Astrocyte of the spinal cord (primary cell): Measurements from ENCODE around the gene ZSCAN5B.

Source experiments
- DNase-seq: peaks from one replicate; pipeline ENCODE4 v3.0.0; 2011; ENCODE audit warnings: low read depth, low spot score
- H3K4me3 ChIP-seq: 2 replicates; pipeline ENCODE4 v1.5.1; 2011; ENCODE audit warnings: low read depth, mild to moderate bottlenecking, low read length, moderate library complexity
- in situ Hi-C: cut with HindIII; loops from 2 replicates; pipeline ENCODE4 v1.10.0; 2017; ENCODE audit warnings: low sequenced_read_pairs
- TF ChIP-seq, protein P1 (sequence below): IDR thresholded peaks from 2 replicates; pipeline ENCODE4 v1.5.1; 2012; ENCODE audit warnings: low read depth, mild to moderate bottlenecking, low read length, inconsistent platforms

Gene ZSCAN5B

DNA sequence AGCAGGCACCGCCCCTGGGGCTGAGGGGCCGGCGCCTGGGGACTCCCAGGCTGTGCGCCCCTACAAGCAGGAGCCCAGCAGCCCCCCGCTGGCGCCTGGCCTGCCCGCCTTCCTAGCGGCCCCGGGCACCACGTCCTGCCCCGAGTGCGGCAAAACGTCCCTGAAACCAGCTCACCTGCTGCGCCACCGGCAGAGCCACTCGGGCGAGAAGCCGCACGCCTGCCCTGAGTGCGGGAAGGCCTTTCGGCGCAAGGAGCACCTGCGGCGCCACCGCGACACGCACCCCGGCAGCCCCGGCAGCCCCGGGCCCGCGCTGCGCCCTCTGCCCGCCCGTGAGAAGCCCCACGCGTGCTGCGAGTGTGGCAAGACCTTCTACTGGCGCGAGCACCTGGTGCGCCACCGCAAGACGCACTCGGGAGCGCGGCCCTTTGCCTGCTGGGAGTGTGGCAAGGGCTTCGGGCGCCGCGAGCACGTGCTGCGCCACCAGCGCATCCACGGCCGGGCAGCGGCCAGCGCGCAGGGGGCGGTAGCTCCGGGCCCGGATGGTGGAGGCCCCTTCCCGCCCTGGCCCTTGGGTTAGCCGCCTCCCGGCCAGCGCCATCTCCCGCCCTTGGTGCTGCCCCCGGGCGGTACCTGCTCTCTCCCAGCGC lies 37.8 kb downstream of the ZSCAN5B start:
- in situ Hi-C loops = no loop called here
- TF ChIP-seq, protein P1, sequence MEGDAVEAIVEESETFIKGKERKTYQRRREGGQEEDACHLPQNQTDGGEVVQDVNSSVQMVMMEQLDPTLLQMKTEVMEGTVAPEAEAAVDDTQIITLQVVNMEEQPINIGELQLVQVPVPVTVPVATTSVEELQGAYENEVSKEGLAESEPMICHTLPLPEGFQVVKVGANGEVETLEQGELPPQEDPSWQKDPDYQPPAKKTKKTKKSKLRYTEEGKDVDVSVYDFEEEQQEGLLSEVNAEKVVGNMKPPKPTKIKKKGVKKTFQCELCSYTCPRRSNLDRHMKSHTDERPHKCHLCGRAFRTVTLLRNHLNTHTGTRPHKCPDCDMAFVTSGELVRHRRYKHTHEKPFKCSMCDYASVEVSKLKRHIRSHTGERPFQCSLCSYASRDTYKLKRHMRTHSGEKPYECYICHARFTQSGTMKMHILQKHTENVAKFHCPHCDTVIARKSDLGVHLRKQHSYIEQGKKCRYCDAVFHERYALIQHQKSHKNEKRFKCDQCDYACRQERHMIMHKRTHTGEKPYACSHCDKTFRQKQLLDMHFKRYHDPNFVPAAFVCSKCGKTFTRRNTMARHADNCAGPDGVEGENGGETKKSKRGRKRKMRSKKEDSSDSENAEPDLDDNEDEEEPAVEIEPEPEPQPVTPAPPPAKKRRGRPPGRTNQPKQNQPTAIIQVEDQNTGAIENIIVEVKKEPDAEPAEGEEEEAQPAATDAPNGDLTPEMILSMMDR = no peak
- DNase-seq = no peak
- no peak overlapping the region for H3K4me3 ChIP-seq

DNA sequence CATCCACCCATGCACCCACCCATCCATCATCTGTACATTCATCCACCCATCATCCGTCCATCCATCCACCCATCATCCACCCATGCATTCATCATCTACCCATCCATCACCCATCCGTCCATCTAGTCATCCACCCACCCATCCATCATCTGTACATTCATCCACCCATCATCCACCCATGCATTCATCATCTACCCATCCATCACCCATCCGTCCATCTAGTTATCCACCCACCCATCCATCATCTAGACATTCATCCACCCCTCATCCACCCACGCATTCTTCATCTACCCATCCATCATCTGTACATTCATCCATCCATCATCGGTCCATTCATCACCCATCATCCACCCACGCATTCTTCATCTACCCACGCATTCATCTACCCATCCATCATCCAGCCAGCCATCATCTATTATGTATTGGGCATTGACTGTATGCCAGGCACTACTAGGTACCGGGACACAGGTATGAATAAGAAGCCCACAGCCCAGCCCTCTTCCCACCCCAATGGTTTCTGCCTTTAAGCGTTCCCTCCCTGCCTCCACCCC lies 38.5 kb downstream of the ZSCAN5B start:
- in situ Hi-C loops = no loop called here
- TF ChIP-seq, protein P1 = no peak
- DNase-seq = no peak
- H3K4me3 ChIP-seq = no peak overlapping the region

DNA sequence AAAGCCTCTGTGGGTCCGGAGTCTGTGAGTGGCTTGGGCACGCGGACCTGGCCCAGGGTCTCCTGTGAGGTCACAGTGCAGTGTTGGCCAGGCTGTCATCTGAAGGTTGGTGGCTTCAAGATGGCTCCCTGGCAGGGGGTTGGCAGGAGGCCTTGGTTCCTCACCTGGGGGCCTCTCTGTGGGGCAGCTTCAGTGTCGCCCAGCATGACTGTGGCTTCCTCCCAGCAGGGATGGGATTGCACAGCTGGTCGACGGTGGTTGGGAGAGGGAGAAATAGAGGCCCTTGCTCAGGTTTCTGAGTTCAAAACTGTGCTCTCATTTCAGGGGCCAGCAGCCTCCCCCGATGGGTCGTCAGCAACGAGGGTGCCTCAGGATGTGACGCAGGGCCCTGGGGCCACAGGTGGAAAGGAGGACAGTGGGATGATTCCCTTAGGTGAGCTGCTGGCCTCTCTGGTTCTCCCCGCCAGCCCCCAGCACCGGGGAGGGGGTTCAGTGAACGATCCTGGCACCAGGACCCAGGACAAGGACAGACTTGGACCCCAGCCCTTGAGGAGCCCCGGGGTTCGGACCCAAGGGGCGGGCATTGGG lies 39.3 kb downstream of the ZSCAN5B start:
- TF ChIP-seq, protein P1 = no peak

DNA sequence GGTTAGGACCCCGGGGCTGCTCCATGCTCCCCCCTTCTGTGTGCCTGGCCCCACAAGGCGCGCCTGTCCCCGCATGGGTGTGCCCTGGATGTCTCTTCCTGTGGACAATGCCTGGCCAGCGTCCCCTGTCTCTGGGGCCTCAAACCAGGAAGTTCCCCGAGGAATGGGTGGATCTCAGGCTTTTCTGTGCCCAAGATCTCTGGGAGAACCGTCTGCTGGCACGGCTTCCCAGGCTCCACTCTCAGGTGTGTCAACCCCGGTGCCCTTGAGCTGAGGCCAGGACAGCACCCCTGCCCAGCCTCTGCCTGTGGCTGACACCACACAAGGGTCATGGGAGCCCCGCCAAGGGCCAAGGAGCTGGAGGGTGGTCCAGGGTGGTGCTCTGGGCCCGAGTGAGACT lies 40.8 kb downstream of the ZSCAN5B start:
- no peak overlapping the region for H3K4me3 ChIP-seq
- in situ Hi-C loops = no loop called here
- TF ChIP-seq, protein P1 = no peak
- DNase-seq = no peak

More for the DNA sequence above, 39.3 kb downstream of the ZSCAN5B start:
- DNase-seq = no peak
- in situ Hi-C loops = no loop called here
- H3K4me3 ChIP-seq = no peak overlapping the region

DNA sequence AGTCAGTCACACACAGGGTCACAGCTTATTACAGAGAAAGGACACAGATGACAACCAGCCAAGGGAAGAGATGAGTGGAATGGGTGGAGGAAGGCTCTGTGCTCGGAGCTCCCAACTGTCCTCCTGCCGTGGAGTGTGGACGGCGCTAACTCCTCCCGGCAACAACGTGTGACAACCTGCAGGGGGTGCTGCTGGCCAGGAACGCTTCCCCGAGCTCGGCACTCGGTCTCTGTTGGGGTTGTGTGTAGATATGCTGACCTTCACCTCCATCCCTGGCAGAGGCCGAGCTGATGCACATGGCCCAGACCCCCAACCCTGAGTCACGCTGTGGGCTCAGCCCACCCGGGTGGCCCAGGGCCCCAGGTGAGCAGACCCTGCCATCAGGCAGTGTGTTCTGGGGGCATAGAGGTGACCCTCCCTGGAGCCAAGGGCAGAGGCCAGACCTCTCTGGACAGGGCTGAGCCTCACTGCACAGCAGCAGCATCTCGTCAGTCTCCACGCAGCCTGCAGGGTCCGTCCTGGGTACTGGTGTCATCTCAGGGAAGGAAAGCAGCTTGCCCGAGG lies 42.4 kb downstream of the ZSCAN5B start:
- in situ Hi-C loops = no loop called here
- no peak overlapping the region for H3K4me3 ChIP-seq
- TF ChIP-seq, protein P1 = peak; percentile 53
- DNase-seq = no peak

DNA sequence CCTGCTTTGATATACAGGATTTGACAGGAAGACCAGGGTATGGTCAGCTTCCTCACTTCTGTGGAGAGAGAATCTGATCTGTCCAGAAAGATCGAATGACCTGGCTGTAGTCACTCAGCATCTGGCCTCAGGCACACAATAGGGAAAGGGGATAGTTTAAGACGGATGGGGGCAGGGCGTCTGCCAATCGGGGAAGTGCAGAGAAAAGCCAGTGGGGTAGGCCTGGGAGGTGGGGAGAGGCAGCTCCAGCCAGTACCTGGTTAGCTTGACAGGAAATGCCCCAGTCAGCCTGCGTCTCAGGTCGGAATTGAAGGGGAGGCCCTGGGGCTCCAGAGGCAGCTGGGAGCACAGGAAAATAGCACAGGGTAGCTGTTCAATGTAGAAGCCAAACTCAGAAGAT lies 44.1 kb downstream of the ZSCAN5B start:
- TF ChIP-seq, protein P1 = no peak
- no peak overlapping the region for H3K4me3 ChIP-seq
- in situ Hi-C loops = no loop called here
- no peak for DNase-seq
